Keratinocyte (primary cell): Measurements from ENCODE around the gene ZNF70. TPM values are rescaled to one million over a fixed set of nuclear protein-coding genes. Genes with fewer than 3 reads are reported as not detected.

Experiments used
- DNase-seq: peaks from one replicate; pipeline ENCODE4 v3.0.0-alpha.2; 2011; ENCODE audit warnings: low read depth, missing footprints, low spot score
- FAIRE-seq: peaks from 2 replicates; lab custom pipeline; 2011; peaks lifted over from hg19 to GRCh38; lab: Jason Lieb, UNC
- H2AFZ ChIP-seq: 2 replicates; pipeline ENCODE4 v1.6.0; 2012; ENCODE audit warnings: low read length, control low read depth, inconsistent platforms; ENCODE audit not compliant: control insufficient read depth
- H3K27ac ChIP-seq: 2 replicates; pipeline ENCODE4 v1.5.1; 2011; ENCODE audit warnings: low read length; ENCODE audit not compliant: control insufficient read depth, insufficient read depth
- H3K27me3 ChIP-seq: 3 replicates; pipeline ENCODE4 v1.6.0; 2011; ENCODE audit warnings: low read length; ENCODE audit not compliant: control insufficient read depth, insufficient read depth; ENCODE audit errors: extremely low read depth
- H3K36me3 ChIP-seq, 2 experiments: 2 replicates in 1 of 2; 3 replicates in 1 of 2; pipeline ENCODE4 v1.5.1; 2011; ENCODE audit warnings: low read length in 2 of 2, mild to moderate bottlenecking in 1 of 2; ENCODE audit not compliant: control insufficient read depth in 2 of 2, insufficient read depth in 2 of 2; ENCODE audit errors: extremely low read depth in 1 of 2
- H3K4me1 ChIP-seq: 3 replicates; pipeline ENCODE4 v1.5.1; 2011; ENCODE audit warnings: low read length; ENCODE audit not compliant: control insufficient read depth, insufficient read depth; ENCODE audit errors: extremely low read depth
- H3K4me2 ChIP-seq: 3 replicates; pipeline ENCODE4 v1.6.0; 2011; ENCODE audit warnings: low read depth, low read length; ENCODE audit not compliant: control insufficient read depth, insufficient read depth; ENCODE audit errors: extremely low read depth
- H3K4me3 ChIP-seq, 3 experiments: fragments of 200-600 bp in 1 of 3; sonication (generic) in 1 of 3; 2 replicates in 2 of 3; 3 replicates in 1 of 3; pipeline ENCODE4 v1.5.1; 2011 to 2016; ENCODE audit warnings: low read length in 3 of 3, mild to moderate bottlenecking in 3 of 3, control low read depth in 2 of 3, inconsistent platforms in 1 of 3, low read depth in 1 of 3, mixed read lengths in 1 of 3, mixed run types in 1 of 3, moderate library complexity in 1 of 3; ENCODE audit not compliant: control insufficient read depth in 2 of 3, insufficient read depth in 2 of 3; ENCODE audit errors: extremely low read depth in 1 of 3
- H3K79me2 ChIP-seq: 2 replicates; pipeline ENCODE4 v1.6.0; 2012; ENCODE audit warnings: low read length; ENCODE audit not compliant: control insufficient read depth, insufficient read depth
- H3K9ac ChIP-seq: 3 replicates; pipeline ENCODE4 v1.6.0; 2011; ENCODE audit warnings: low read length; ENCODE audit not compliant: control insufficient read depth, insufficient read depth; ENCODE audit errors: extremely low read depth
- H3K9me1 ChIP-seq: 3 replicates; pipeline ENCODE4 v1.6.0; 2011; ENCODE audit warnings: low read length; ENCODE audit not compliant: control insufficient read depth, insufficient read depth; ENCODE audit errors: extremely low read depth
- H3K9me3 ChIP-seq: 2 replicates; pipeline ENCODE4 v1.5.1; 2012; ENCODE audit warnings: low read depth, low read length; ENCODE audit not compliant: control insufficient read depth
- H4K20me1 ChIP-seq: 3 replicates; pipeline ENCODE4 v1.6.0; 2011; ENCODE audit warnings: low read length; ENCODE audit not compliant: control insufficient read depth, insufficient read depth; ENCODE audit errors: extremely low read depth
- EZH2 ChIP-seq: IDR thresholded peaks from one replicate; pipeline ENCODE4 v1.6.1; 2012; ENCODE audit warnings: inconsistent platforms, mild to moderate bottlenecking, low read length, moderate library complexity
- dilution Hi-C: fragments of 300-500 bp; cut with MboI; formaldehyde crosslinking; loops from one replicate; pipeline ENCODE4 v1.7.0; 2020; ENCODE audit warnings: low sequenced_read_pairs; ENCODE audit not compliant: extremely low pct_ligation_motif_present
- polyA plus RNA-seq, 5 experiments: library from polyadenylated mRNA; depleted of rRNA in 3 of 5; stranded (reverse) in 3 of 5; stranded (forward) in 1 of 5; unstranded in 1 of 5; fragments of >200 nt; gene quantifications; 1 replicate in 1 of 5; 2 replicates in 3 of 5; 3 replicates in 1 of 5; pipeline versions ENCODE4 v1.2.1 to v1.2.3, GENCODE V29; 2011 to 2012; ENCODE audit warnings: missing spikeins in 2 of 5, low read depth in 1 of 5, low replicate concordance in 1 of 5
- TF ChIP-seq, protein P1 (sequence below), 3 experiments: IDR thresholded peaks in 1 of 3; conservative IDR thresholded peaks in 1 of 3; optimal IDR thresholded peaks in 1 of 3; 2 replicates in 2 of 3; 3 replicates in 1 of 3; pipeline versions ENCODE3 to v1.5.1; 2011; ENCODE audit warnings: low read length in 3 of 3, mild to moderate bottlenecking in 3 of 3, moderate library complexity in 2 of 3, control low read depth in 1 of 3, inconsistent platforms in 1 of 3; ENCODE audit not compliant: insufficient read depth in 2 of 3; ENCODE audit errors: extremely low read depth in 1 of 3

The ZNF70 gene
- polyA plus RNA-seq, 1 donor (not counting 4 experiments of a cell fraction or from before 2014, with no cell fraction given) = 0.55 TPM

DNA sequence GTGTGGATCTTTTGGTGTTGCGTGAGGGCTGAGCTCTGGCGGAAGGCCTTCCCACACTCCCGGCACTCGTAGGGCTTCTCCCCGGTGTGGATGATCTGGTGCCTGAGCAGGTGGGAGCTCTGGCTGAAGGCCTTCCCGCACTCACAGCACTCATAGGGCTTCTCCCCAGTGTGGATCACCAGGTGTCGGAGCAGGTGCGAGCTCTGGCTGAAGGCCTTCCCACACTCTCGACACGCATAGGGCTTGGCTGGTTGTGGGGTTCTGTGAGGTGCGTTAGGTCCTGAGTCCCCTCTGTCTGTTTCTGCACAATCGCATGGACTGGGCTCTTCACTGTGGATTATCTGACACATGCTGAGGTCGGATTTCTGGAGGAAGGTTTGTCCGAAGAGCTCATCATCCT, 6.4 kb downstream of the ZNF70 start:
- no peak for TF ChIP-seq EZH2
- TF ChIP-seq, protein P1, sequence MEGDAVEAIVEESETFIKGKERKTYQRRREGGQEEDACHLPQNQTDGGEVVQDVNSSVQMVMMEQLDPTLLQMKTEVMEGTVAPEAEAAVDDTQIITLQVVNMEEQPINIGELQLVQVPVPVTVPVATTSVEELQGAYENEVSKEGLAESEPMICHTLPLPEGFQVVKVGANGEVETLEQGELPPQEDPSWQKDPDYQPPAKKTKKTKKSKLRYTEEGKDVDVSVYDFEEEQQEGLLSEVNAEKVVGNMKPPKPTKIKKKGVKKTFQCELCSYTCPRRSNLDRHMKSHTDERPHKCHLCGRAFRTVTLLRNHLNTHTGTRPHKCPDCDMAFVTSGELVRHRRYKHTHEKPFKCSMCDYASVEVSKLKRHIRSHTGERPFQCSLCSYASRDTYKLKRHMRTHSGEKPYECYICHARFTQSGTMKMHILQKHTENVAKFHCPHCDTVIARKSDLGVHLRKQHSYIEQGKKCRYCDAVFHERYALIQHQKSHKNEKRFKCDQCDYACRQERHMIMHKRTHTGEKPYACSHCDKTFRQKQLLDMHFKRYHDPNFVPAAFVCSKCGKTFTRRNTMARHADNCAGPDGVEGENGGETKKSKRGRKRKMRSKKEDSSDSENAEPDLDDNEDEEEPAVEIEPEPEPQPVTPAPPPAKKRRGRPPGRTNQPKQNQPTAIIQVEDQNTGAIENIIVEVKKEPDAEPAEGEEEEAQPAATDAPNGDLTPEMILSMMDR (optimal IDR thresholded peaks at IDR 0.05 in 1 of 3, IDR thresholded peaks at IDR 0.05 in 1 of 3, conservative IDR thresholded peaks at IDR 0.05 in 1 of 3; ENCODE audit: extremely low read depth in 1 of 3, insufficient read depth in 2 of 3, low read length in 3 of 3) = no peak
- H2AFZ ChIP-seq = no peak overlapping the region
- H3K27ac ChIP-seq = no peak overlapping the region
- DNase-seq (no peak), FAIRE-seq (no peak)
- H3K36me3 ChIP-seq = peaks cover 11 to 17% of the 10 kb centered on the region in 2 experiments
- H3K4me3 ChIP-seq = no peak overlapping the region
- no peaks in the 10 kb centered on the region for H4K20me1 ChIP-seq
- no peaks in the 10 kb centered on the region for H3K27me3 ChIP-seq
- no peaks in the 10 kb centered on the region for H3K79me2 ChIP-seq
- no peaks in the 10 kb centered on the region for H3K9me1 ChIP-seq
- no peaks in the 10 kb centered on the region for H3K4me1 ChIP-seq
- H3K9ac ChIP-seq = no peak overlapping the region
- no peak overlapping the region for H3K4me2 ChIP-seq
- no peaks in the 10 kb centered on the region for H3K9me3 ChIP-seq
- dilution Hi-C loops = no loop called here

DNA sequence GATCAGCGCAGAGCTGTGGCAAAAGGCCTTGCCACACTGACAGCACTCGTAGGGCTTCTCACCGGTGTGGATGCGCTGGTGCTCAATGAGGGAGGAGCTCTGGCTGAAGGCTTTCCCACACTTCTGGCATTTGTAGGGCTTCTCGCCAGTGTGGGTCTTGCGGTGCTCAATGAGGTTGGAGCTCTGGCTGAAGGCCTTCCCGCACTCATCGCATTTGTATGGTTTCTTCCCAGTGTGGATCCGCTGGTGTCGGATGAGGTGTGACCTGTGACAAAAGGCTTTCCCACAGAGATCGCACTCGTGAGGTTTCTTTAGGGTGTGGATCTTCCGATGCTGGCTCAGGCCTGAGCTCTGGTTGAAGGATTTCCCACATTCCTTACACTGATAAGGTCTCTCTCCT, 6.9 kb downstream of the ZNF70 start:
- Histone ChIP-seq H2AFZ (no peak overlapping the region), H3K27me3 (no peaks in the 10 kb centered on the region), H3K4me1 (no peaks in the 10 kb centered on the region), H3K9ac (no peak overlapping the region), H3K4me2 (no peak overlapping the region), H3K4me3 (no peak overlapping the region), H3K27ac (no peak overlapping the region), H3K36me3 (peaks cover 11 to 17% of the 10 kb centered on the region in 2 experiments), H4K20me1 (no peaks in the 10 kb centered on the region), H3K79me2 (no peaks in the 10 kb centered on the region), H3K9me1 (no peaks in the 10 kb centered on the region), H3K9me3 (no peaks in the 10 kb centered on the region)
- no peak for DNase-seq
- no peak for FAIRE-seq
- dilution Hi-C loops = no loop called here
- TF ChIP-seq, protein P1 (optimal IDR thresholded peaks at IDR 0.05 in 1 of 3, IDR thresholded peaks at IDR 0.05 in 1 of 3, conservative IDR thresholded peaks at IDR 0.05 in 1 of 3; ENCODE audit: extremely low read depth in 1 of 3, insufficient read depth in 2 of 3, low read length in 3 of 3) = no peak
- no peak for TF ChIP-seq EZH2
